Loucy (cell line): ENCODE measurements around the gene ZBTB20.

Experiments
- EZH2phosphoT487 ChIP-seq: fragments of 200-600 bp; IDR thresholded peaks from 2 replicates; pipeline ENCODE4 v1.6.1; 2018; ENCODE audit warnings: antibody characterized with exemption, mild to moderate bottlenecking, moderate library complexity, borderline replicate concordance
- TF ChIP-seq, protein P1 (sequence below): fragments of 200-600 bp; sonication (generic); conservative IDR thresholded peaks from 2 replicates; pipeline ENCODE4 v1.5.1; 2014; ENCODE audit warnings: mild to moderate bottlenecking, antibody characterized with exemption, low read length

DNA sequence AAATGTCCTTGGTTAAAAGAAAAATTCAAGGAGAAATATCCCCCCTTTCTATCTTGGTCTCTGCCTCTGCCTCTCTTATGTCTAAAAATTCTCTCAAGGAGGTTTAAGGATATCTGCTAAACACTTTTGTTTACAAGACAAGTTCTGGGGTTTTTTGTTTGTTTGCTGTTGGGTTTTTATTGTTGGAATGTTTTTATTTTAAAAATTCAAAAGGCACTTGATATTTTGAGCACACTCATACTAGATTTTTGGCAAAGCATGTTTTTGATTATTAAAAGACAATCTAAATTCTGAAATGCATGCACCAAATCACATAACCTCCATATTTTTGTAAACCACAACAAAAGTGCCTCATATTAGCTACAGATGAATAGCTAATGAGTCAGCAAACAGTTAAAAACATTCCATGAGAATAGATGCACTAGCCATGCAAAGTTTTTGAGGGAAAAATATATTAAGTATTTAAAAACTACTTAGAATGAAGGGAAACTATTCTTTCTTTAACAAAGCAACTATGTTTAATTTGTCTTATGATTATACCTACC is 84.6 kb downstream of the ZBTB20 start:
- TF ChIP-seq, protein P1, sequence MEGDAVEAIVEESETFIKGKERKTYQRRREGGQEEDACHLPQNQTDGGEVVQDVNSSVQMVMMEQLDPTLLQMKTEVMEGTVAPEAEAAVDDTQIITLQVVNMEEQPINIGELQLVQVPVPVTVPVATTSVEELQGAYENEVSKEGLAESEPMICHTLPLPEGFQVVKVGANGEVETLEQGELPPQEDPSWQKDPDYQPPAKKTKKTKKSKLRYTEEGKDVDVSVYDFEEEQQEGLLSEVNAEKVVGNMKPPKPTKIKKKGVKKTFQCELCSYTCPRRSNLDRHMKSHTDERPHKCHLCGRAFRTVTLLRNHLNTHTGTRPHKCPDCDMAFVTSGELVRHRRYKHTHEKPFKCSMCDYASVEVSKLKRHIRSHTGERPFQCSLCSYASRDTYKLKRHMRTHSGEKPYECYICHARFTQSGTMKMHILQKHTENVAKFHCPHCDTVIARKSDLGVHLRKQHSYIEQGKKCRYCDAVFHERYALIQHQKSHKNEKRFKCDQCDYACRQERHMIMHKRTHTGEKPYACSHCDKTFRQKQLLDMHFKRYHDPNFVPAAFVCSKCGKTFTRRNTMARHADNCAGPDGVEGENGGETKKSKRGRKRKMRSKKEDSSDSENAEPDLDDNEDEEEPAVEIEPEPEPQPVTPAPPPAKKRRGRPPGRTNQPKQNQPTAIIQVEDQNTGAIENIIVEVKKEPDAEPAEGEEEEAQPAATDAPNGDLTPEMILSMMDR = no peak
- no peak for TF ChIP-seq EZH2phosphoT487
